ENCODE measurements around the gene TUBG2.

GRCh38 chr17:42685831-42686230 lies 26.7 kb downstream of the TUBG2 start:
- TF ChIP-seq CTCF (conservative IDR thresholded peaks at IDR 0.05 in 1 of 2, IDR thresholded peaks at IDR 0.05 in 1 of 2; ENCODE audit: extremely low read depth in 1 of 2, insufficient read depth in 1 of 2, low read depth in 1 of 2, low read length in 2 of 2) (no peak), EZH2 (IDR thresholded peaks at IDR 0.05; ENCODE audit: borderline replicate concordance, low read length) (no peak)
